ENCODE data around the gene KHDRBS2.

DNA sequence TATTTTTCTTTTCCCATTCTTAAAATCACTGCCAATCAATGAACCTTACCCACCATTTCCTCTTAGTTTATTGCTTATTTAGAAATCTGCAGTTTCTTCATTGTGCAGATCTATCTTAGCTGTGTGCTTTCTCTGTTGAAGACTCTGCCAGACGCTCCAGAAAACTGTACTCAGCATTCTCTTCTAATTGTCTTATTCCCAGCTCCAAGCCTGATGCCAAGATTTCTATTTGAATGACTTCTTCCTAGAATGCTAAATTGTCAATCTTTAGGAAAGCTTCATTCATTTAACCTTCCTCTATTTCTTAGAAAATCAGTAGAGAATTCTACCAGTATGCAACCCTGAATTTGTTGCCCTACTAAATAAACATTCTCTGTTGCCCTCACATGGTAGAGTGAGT, 308.9 kb downstream of the KHDRBS2 start:
- TF ChIP-seq, protein P1, sequence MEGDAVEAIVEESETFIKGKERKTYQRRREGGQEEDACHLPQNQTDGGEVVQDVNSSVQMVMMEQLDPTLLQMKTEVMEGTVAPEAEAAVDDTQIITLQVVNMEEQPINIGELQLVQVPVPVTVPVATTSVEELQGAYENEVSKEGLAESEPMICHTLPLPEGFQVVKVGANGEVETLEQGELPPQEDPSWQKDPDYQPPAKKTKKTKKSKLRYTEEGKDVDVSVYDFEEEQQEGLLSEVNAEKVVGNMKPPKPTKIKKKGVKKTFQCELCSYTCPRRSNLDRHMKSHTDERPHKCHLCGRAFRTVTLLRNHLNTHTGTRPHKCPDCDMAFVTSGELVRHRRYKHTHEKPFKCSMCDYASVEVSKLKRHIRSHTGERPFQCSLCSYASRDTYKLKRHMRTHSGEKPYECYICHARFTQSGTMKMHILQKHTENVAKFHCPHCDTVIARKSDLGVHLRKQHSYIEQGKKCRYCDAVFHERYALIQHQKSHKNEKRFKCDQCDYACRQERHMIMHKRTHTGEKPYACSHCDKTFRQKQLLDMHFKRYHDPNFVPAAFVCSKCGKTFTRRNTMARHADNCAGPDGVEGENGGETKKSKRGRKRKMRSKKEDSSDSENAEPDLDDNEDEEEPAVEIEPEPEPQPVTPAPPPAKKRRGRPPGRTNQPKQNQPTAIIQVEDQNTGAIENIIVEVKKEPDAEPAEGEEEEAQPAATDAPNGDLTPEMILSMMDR (IDR thresholded peaks at IDR 0.05), result no peak
- TF ChIP-seq EZH2 (IDR thresholded peaks at IDR 0.05), result no peak

All from neural progenitor cell (in vitro differentiated cells).